ENCODE data around the gene MYO19. TPM values are rescaled to one million over a fixed set of nuclear protein-coding genes. Genes with fewer than 3 reads are reported as not detected.
A peak's percentile ranks its signal among the peaks of the same experiment; 100 is the strongest.

The MYO19 gene
- total RNA-seq, 2 experiments from 2014 or later = 110 to 127 TPM

- peaks cover 61% of the 10 kb centered on the region for H3K36me3 Mint-ChIP-seq (ENCODE audit: low read depth)
- peaks cover 49% of the 10 kb centered on the region for H3K4me1 Mint-ChIP-seq
- no peaks in the 10 kb centered on the region for H3K9me3 Mint-ChIP-seq (ENCODE audit: low read depth)
- no peaks in the 10 kb centered on the region for H3K27me3 Mint-ChIP-seq
- no peak overlapping the region for H3K27ac Mint-ChIP-seq
- ChIA-PET POLR2A (interaction anchor here (0.6 kb wide), 1 partner anchor 458 kb away, joined by 3 read pairs; no protein-coding TSS in a partner anchor), CTCF (interaction anchor here (1.1 kb wide), 1 partner anchor 9 kb away, joined by 4 read pairs; no protein-coding TSS in a partner anchor)
- DNase-seq = no peak
- ATAC-seq = no peak
- H3K4me3 Mint-ChIP-seq = no peak overlapping the region
- intact Hi-C loops (cut with DNase I, micrococcal nuclease) = no loop called here
Observed at GRCh38 chr17:36529121-36529520, 5.5 kb downstream of the MYO19 start.

- Mint-ChIP-seq H3K27ac (no peak overlapping the region), H3K27me3 (no peaks in the 10 kb centered on the region), H3K4me3 (no peak overlapping the region), H3K4me1 (peaks cover 39% of the 10 kb centered on the region), H3K36me3 (ENCODE audit: low read depth) (peaks cover 60% of the 10 kb centered on the region), H3K9me3 (ENCODE audit: low read depth) (no peaks in the 10 kb centered on the region)
- ATAC-seq = no peak
- no peak for DNase-seq
- CTCF ChIA-PET = no interaction called here
- intact Hi-C loops (cut with DNase I, micrococcal nuclease) = no loop called here
- POLR2A ChIA-PET = no interaction called here
Observed at GRCh38 chr17:36527621-36528250, 6.9 kb downstream of the MYO19 start.

- Mint-ChIP-seq H3K4me1 (peaks cover 32% of the 10 kb centered on the region), H3K27ac (peak overlapping the region; percentile 59), H3K36me3 (ENCODE audit: low read depth) (peaks cover 56% of the 10 kb centered on the region), H3K27me3 (no peaks in the 10 kb centered on the region), H3K4me3 (no peak overlapping the region), H3K9me3 (ENCODE audit: low read depth) (no peaks in the 10 kb centered on the region)
- intact Hi-C loops (cut with DNase I, micrococcal nuclease) = loop anchor here in 1 of 2 experiments (2.0 kb wide), 1 partner anchor 19 kb away; the partner anchor contains the start of gene GGNBP2
- ATAC-seq (no peak), DNase-seq (no peak)
- POLR2A ChIA-PET = no interaction called here
- CTCF ChIA-PET = no interaction called here
Observed at GRCh38 chr17:36525888-36526287, 8.8 kb downstream of the MYO19 start.

GRCh38 chr17:36525113-36525512, 9.6 kb downstream of the MYO19 start:
- H3K4me3 Mint-ChIP-seq = no peak overlapping the region
- H3K9me3 Mint-ChIP-seq (ENCODE audit: low read depth) = no peaks in the 10 kb centered on the region
- peaks cover 32% of the 10 kb centered on the region for H3K4me1 Mint-ChIP-seq
- no peak for ATAC-seq
- peaks cover 64% of the 10 kb centered on the region for H3K36me3 Mint-ChIP-seq (ENCODE audit: low read depth)
- no peak for DNase-seq
- H3K27ac Mint-ChIP-seq = peak overlapping the region; percentile 78
- intact Hi-C loops (cut with DNase I, micrococcal nuclease) = loop anchor here in 1 of 2 experiments (2.0 kb wide), 1 partner anchor 20 kb away; the partner anchor contains the start of gene GGNBP2
- ChIA-PET POLR2A (interaction anchor here (1.4 kb wide), 1 partner anchor 9 kb away, joined by 4 read pairs; the partner anchor contains the start of genes MYO19 and PIGW), CTCF (interaction anchor here (0.8 to 2.5 kb wide), 2 partner anchors 9 to 11 kb away, joined by 5 to 12 read pairs; partner anchors contain the start of genes MYO19 and PIGW)
- H3K27me3 Mint-ChIP-seq = no peaks in the 10 kb centered on the region

- CTCF ChIA-PET = interaction anchor here (0.8 to 2.5 kb wide), 2 partner anchors 10 to 12 kb away, joined by 5 to 12 read pairs; partner anchors contain the start of genes MYO19 and PIGW
- Mint-ChIP-seq H3K27me3 (no peaks in the 10 kb centered on the region), H3K9me3 (ENCODE audit: low read depth) (no peaks in the 10 kb centered on the region), H3K27ac (peak overlapping the region; percentile 44), H3K4me3 (no peak overlapping the region), H3K36me3 (ENCODE audit: low read depth) (peaks cover 65% of the 10 kb centered on the region), H3K4me1 (peaks cover 30% of the 10 kb centered on the region)
- DNase-seq (peak; percentile 29), ATAC-seq (peak; percentile 91)
- POLR2A ChIA-PET = interaction anchor here (0.6 to 1.4 kb wide), 2 partner anchors 10 to 33 kb away, joined by 3 to 4 read pairs; partner anchors contain the start of genes MYO19 and PIGW
- intact Hi-C loops (cut with DNase I, micrococcal nuclease) = loop anchor here in 1 of 2 experiments (2.0 kb wide), 1 partner anchor 20 kb away; the partner anchor contains the start of gene GGNBP2
Observed at GRCh38 chr17:36524428-36524876, 10.2 kb downstream of the MYO19 start.

GRCh38 chr17:36523113-36523512, 11.6 kb downstream of the MYO19 start:
- Mint-ChIP-seq H3K9me3 (ENCODE audit: low read depth) (no peaks in the 10 kb centered on the region), H3K36me3 (ENCODE audit: low read depth) (peaks cover 68% of the 10 kb centered on the region), H3K27ac (no peak overlapping the region), H3K4me1 (peaks cover 26% of the 10 kb centered on the region), H3K4me3 (no peak overlapping the region), H3K27me3 (no peaks in the 10 kb centered on the region)
- DNase-seq (no peak), ATAC-seq (no peak)
- intact Hi-C loops (cut with DNase I, micrococcal nuclease) = no loop called here
- POLR2A ChIA-PET = interaction anchor here (0.7 kb wide), 1 partner anchor 51 kb away, joined by 3 read pairs; no protein-coding TSS in a partner anchor
- CTCF ChIA-PET = interaction anchor here (0.7 to 2.5 kb wide), 2 partner anchors 13 to 15 kb away, joined by 3 to 12 read pairs; no protein-coding TSS in a partner anchor

- no peak overlapping the region for H3K27ac Mint-ChIP-seq
- ChIA-PET CTCF (no interaction called here), POLR2A (no interaction called here)
- no peaks in the 10 kb centered on the region for H3K4me1 Mint-ChIP-seq
- no peak overlapping the region for H3K4me3 Mint-ChIP-seq
- intact Hi-C loops (cut with DNase I, micrococcal nuclease) = no loop called here
- ATAC-seq = no peak
- no peaks in the 10 kb centered on the region for H3K9me3 Mint-ChIP-seq (ENCODE audit: low read depth)
- H3K27me3 Mint-ChIP-seq = no peaks in the 10 kb centered on the region
- peaks cover 50% of the 10 kb centered on the region for H3K36me3 Mint-ChIP-seq (ENCODE audit: low read depth)
- DNase-seq = no peak
Observed at GRCh38 chr17:36515837-36516236, 18.8 kb downstream of the MYO19 start.

- ChIA-PET POLR2A (no interaction called here), CTCF (interaction anchor here (0.6 to 1.2 kb wide), 2 partner anchors 22 to 32 kb away, joined by 3 read pairs; no protein-coding TSS in a partner anchor)
- Mint-ChIP-seq H3K27me3 (no peaks in the 10 kb centered on the region), H3K27ac (no peak overlapping the region), H3K4me1 (no peaks in the 10 kb centered on the region), H3K4me3 (no peak overlapping the region), H3K36me3 (ENCODE audit: low read depth) (peaks cover 52% of the 10 kb centered on the region), H3K9me3 (ENCODE audit: low read depth) (no peaks in the 10 kb centered on the region)
- intact Hi-C loops (cut with DNase I, micrococcal nuclease) = no loop called here
- ATAC-seq (no peak), DNase-seq (no peak)
Observed at GRCh38 chr17:36514856-36515255, 19.8 kb downstream of the MYO19 start.

GRCh38 chr17:36512641-36513040, 22.0 kb downstream of the MYO19 start:
- Mint-ChIP-seq H3K27ac (no peak overlapping the region), H3K4me3 (no peak overlapping the region), H3K27me3 (no peaks in the 10 kb centered on the region), H3K4me1 (no peaks in the 10 kb centered on the region), H3K36me3 (ENCODE audit: low read depth) (peaks cover 45% of the 10 kb centered on the region), H3K9me3 (ENCODE audit: low read depth) (no peaks in the 10 kb centered on the region)
- intact Hi-C loops (cut with DNase I, micrococcal nuclease) = no loop called here
- ChIA-PET POLR2A (no interaction called here), CTCF (no interaction called here)
- no peak for DNase-seq
- no peak for ATAC-seq

GRCh38 chr17:36511216-36511615, 23.5 kb downstream of the MYO19 start:
- intact Hi-C loops (cut with DNase I, micrococcal nuclease) = no loop called here
- POLR2A ChIA-PET = no interaction called here
- no peak for ATAC-seq
- Mint-ChIP-seq H3K27me3 (no peaks in the 10 kb centered on the region), H3K27ac (no peak overlapping the region), H3K4me1 (no peaks in the 10 kb centered on the region), H3K9me3 (ENCODE audit: low read depth) (no peaks in the 10 kb centered on the region), H3K36me3 (ENCODE audit: low read depth) (peaks cover 49% of the 10 kb centered on the region), H3K4me3 (no peak overlapping the region)
- no peak for DNase-seq
- CTCF ChIA-PET = interaction anchor here (0.6 kb wide), 2 partner anchors 21 to 28 kb away, joined by 3 read pairs; no protein-coding TSS in a partner anchor

GRCh38 chr17:36510636-36511035, 24.0 kb downstream of the MYO19 start:
- H3K4me1 Mint-ChIP-seq = no peaks in the 10 kb centered on the region
- DNase-seq (no peak), ATAC-seq (no peak)
- intact Hi-C loops (cut with DNase I, micrococcal nuclease) = no loop called here
- ChIA-PET POLR2A (no interaction called here), CTCF (no interaction called here)
- H3K9me3 Mint-ChIP-seq (ENCODE audit: low read depth) = no peaks in the 10 kb centered on the region
- peak overlapping the region; percentile 6 for H3K27ac Mint-ChIP-seq
- H3K27me3 Mint-ChIP-seq = no peaks in the 10 kb centered on the region
- peaks cover 53% of the 10 kb centered on the region for H3K36me3 Mint-ChIP-seq (ENCODE audit: low read depth)
- no peak overlapping the region for H3K4me3 Mint-ChIP-seq

Data from activated CD4-positive, alpha-beta T cell treated with anti-CD3 and anti-CD28 coated beads for 36 hours (primary cell).